OCI-LY7 (cell line): Measurements from ENCODE around the gene PCDH8. TPM values are rescaled to one million over a fixed set of nuclear protein-coding genes. Genes with fewer than 3 reads are reported as not detected.
"Not testable (repeated sequence)": the region's sequence is repeated elsewhere in the genome, so short reads cannot be mapped to it uniquely, and the experiment has no call there.

Source experiments
- BruUV-seq: library from RNA; stranded (reverse); fragments of 400-500 nt; replicated peaks from 2 replicates; lab custom pipeline; 2021; lab: Mats Ljungman, UMichigan
- CTCF ChIA-PET: fragments of 300-600 bp; sonication (Branson Sonifier 250); formaldehyde crosslinking; loops from one replicate; lab custom pipeline; 2022; ENCODE audit warnings: antibody characterized with exemption; ENCODE audit not compliant: unreplicated experiment; lab: Charles Lee
- POLR2A ChIA-PET: fragments of 300-600 bp; sonication (Branson Sonifier 250); formaldehyde crosslinking; loops from one replicate; lab custom pipeline; 2022; ENCODE audit warnings: antibody characterized with exemption; lab: Charles Lee
- DNase-seq: peaks from one replicate; pipeline ENCODE4 v3.0.0-alpha.2; 2015; ENCODE audit warnings: low spot score
- H2AFZ ChIP-seq: fragments of 200-600 bp; sonication (generic), shearing (Covaris generic); 2 replicates; pipeline ENCODE4 v1.6.1; 2014; ENCODE audit warnings: mild to moderate bottlenecking, antibody characterized with exemption, low read length, moderate library complexity
- H3K27ac ChIP-seq: fragments of 200-600 bp; sonication (generic); 2 replicates; pipeline ENCODE4 v1.5.1; 2014; ENCODE audit warnings: mixed run types, low read depth, mild to moderate bottlenecking, moderate library complexity, low read length, inconsistent platforms; ENCODE audit not compliant: poor library complexity, severe bottlenecking
- H3K36me3 ChIP-seq: fragments of 200-600 bp; sonication (generic); 2 replicates; pipeline ENCODE4 v1.6.1; 2014; ENCODE audit warnings: mild to moderate bottlenecking, antibody characterized with exemption, low read length, moderate library complexity, mixed read lengths; ENCODE audit not compliant: insufficient read depth
- H3K4me1 ChIP-seq: fragments of 200-600 bp; sonication (generic); 2 replicates; pipeline ENCODE4 v1.5.1; 2014; ENCODE audit warnings: mild to moderate bottlenecking, low read length; ENCODE audit not compliant: insufficient read depth, poor library complexity, severe bottlenecking
- H3K4me2 ChIP-seq: fragments of 200-600 bp; sonication (generic); 2 replicates; pipeline ENCODE4 v1.6.1; 2014; ENCODE audit warnings: mild to moderate bottlenecking, low read length
- H3K4me3 ChIP-seq: fragments of 200-600 bp; sonication (generic); 2 replicates; pipeline ENCODE4 v1.5.1; 2014; ENCODE audit warnings: mild to moderate bottlenecking, low read depth, low read length; ENCODE audit not compliant: poor library complexity, severe bottlenecking
- H3K79me2 ChIP-seq: fragments of 200-600 bp; sonication (generic); 2 replicates; pipeline ENCODE4 v1.6.1; 2016; ENCODE audit warnings: low read depth, mild to moderate bottlenecking, low read length, moderate library complexity, mixed read lengths; ENCODE audit not compliant: insufficient read depth
- H3K9me2 ChIP-seq: fragments of 200-600 bp; sonication (generic); 2 replicates; pipeline ENCODE4 v1.6.1; 2016; ENCODE audit warnings: mild to moderate bottlenecking, low read length, mixed read lengths; ENCODE audit not compliant: insufficient read depth
- H3K9me3 ChIP-seq: fragments of 200-600 bp; sonication (generic); 2 replicates; pipeline ENCODE4 v1.6.1; 2014; ENCODE audit warnings: mild to moderate bottlenecking, mixed run types, low read length, mixed read lengths
- H4K20me1 ChIP-seq: fragments of 200-600 bp; sonication (generic); 2 replicates; pipeline ENCODE4 v1.6.1; 2014; ENCODE audit warnings: mild to moderate bottlenecking, antibody characterized with exemption, low read length, moderate library complexity, mixed read lengths; ENCODE audit not compliant: insufficient read depth
- EZH2phosphoT487 ChIP-seq: fragments of 200-600 bp; sonication (generic); IDR thresholded peaks from 2 replicates; pipeline ENCODE4 v1.6.1; 2018; ENCODE audit warnings: low read depth, borderline replicate concordance, mild to moderate bottlenecking, mixed run types, antibody characterized with exemption, low read length, moderate library complexity, mixed read lengths
- intact Hi-C: fragments of 100-400 bp; cut with micrococcal nuclease; formaldehyde crosslinking; loops from one replicate; pipeline ENCODE4 v1.10.0; 2022; ENCODE audit not compliant: unreplicated experiment
- total RNA-seq, 2 experiments: library from RNA; depleted of rRNA in 1 of 2; stranded (reverse); fragments of >200 nt in 1 of 2; shearing (Covaris generic) in 1 of 2; gene quantifications; 2 replicates each; pipeline ENCODE4 v1.2.3, GENCODE V29; 2014 to 2022
- TF ChIP-seq, protein P1 (sequence below): fragments of 200-600 bp; sonication (generic); conservative IDR thresholded peaks from 2 replicates; pipeline ENCODE4 v1.5.1; 2014; ENCODE audit warnings: mild to moderate bottlenecking, antibody characterized with exemption, low read length, moderate library complexity, mixed read lengths

PCDH8 gene
- total RNA-seq, 2 experiments from 2014 or later = not detected

DNA sequence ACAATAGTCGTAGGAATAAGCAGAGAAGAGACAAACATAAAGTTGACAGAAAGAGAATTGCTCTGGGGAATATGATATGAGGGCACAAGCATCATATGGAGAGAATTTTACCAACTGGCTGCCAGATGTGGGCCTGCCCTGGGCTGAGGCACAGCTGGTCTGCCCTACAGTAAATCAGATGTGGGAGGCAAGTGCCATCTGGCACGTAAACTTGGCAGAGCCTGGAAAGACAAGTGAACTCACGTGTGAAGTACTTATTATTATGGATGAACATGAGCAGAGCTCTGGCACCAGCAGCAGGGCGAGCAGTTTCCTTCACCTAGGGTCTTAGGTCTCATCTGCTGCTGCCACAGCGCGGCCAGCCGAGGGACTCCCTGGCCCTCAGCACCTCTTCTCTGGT lies 20.6 kb downstream of the PCDH8 start:
- Histone ChIP-seq H3K79me2 (no peaks in the 10 kb centered on the region), H2AFZ (no peak overlapping the region), H4K20me1 (no peaks in the 10 kb centered on the region), H3K9me2 (no peaks in the 10 kb centered on the region), H3K27ac (no peak overlapping the region), H3K4me1 (no peaks in the 10 kb centered on the region), H3K36me3 (no peaks in the 10 kb centered on the region), H3K4me2 (no peak overlapping the region), H3K4me3 (no peak overlapping the region), H3K9me3 (no peaks in the 10 kb centered on the region)
- no TSS peak for BruUV-seq
- ChIA-PET CTCF (no interaction called here), POLR2A (interaction anchor here (1.3 kb wide), 1 partner anchor 9 kb away, joined by 3 read pairs; no protein-coding TSS in a partner anchor)
- intact Hi-C loops = no loop called here
- no peak for DNase-seq
- TF ChIP-seq EZH2phosphoT487 = no peak
- TF ChIP-seq, protein P1, sequence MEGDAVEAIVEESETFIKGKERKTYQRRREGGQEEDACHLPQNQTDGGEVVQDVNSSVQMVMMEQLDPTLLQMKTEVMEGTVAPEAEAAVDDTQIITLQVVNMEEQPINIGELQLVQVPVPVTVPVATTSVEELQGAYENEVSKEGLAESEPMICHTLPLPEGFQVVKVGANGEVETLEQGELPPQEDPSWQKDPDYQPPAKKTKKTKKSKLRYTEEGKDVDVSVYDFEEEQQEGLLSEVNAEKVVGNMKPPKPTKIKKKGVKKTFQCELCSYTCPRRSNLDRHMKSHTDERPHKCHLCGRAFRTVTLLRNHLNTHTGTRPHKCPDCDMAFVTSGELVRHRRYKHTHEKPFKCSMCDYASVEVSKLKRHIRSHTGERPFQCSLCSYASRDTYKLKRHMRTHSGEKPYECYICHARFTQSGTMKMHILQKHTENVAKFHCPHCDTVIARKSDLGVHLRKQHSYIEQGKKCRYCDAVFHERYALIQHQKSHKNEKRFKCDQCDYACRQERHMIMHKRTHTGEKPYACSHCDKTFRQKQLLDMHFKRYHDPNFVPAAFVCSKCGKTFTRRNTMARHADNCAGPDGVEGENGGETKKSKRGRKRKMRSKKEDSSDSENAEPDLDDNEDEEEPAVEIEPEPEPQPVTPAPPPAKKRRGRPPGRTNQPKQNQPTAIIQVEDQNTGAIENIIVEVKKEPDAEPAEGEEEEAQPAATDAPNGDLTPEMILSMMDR = no peak

DNA sequence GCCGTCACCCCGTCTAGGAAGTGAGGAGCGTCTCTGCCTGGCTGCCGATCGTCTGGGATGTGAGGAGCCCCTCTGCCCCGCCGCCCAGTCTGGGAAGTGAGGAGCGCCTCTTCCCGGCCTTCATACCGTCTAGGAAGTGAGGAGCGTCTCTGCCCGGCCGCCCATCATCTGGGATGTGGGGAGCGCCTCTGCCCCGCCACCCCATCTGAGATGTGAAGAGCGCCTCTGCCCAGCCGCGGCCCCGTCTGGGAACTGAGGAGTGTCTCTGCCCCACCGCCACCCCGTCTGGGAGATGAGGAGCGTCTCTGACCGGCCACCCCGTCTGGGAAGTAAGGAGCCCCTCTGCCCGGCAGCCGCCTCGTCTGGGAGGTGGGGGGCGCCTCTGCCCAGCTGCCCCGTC lies 30.6 kb downstream of the PCDH8 start:
- H4K20me1 ChIP-seq, BruUV-seq, H3K9me2 ChIP-seq, H3K36me3 ChIP-seq, H3K9me3 ChIP-seq, H2AFZ ChIP-seq, POLR2A ChIA-PET, H3K4me1 ChIP-seq, CTCF ChIA-PET, H3K4me2 ChIP-seq, H3K79me2 ChIP-seq, intact Hi-C loops, DNase-seq, H3K27ac ChIP-seq, H3K4me3 ChIP-seq: not testable (repeated sequence)

DNA sequence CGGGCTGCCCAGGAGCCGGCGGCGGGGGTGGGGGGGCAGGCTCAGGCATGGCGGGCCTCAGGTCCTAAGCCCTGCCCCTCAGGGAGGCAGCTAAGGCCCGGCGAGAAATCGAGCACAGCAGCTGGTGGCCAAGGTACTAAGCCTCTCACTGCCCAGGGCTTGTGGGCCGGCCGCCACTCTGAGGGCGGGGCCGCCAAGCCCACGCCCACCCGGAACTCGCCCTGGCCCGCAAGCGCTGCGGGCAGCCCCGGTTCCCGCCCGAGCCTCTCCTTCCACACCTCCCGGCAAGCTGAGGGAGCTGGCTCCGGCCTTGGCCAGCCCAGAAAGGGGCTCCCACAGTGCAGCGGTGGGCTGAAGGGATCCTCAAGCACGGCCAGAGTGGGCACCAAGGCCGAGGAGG lies 33.1 kb downstream of the PCDH8 start:
- Histone ChIP-seq H3K4me3 (no peak overlapping the region), H3K4me1 (no peaks in the 10 kb centered on the region), H3K9me3 (no peaks in the 10 kb centered on the region), H3K36me3 (no peaks in the 10 kb centered on the region), H3K27ac (no peak overlapping the region), H3K79me2 (no peaks in the 10 kb centered on the region), H3K9me2 (no peaks in the 10 kb centered on the region), H2AFZ (no peak overlapping the region), H4K20me1 (no peaks in the 10 kb centered on the region), H3K4me2 (no peak overlapping the region)
- TF ChIP-seq EZH2phosphoT487 = no peak
- TF ChIP-seq, protein P1 = no peak
- intact Hi-C loops = no loop called here
- CTCF ChIA-PET = interaction anchor here (0.6 to 0.7 kb wide), 2 partner anchors 214 to 1424 kb away, joined by 4 read pairs; no protein-coding TSS in a partner anchor
- BruUV-seq = no TSS peak
- DNase-seq = no peak
- POLR2A ChIA-PET = no interaction called here
